HepG2 (cell line): ENCODE results near the gene C11orf21. TPM values are rescaled to one million over a fixed set of nuclear protein-coding genes. Genes with fewer than 3 reads are reported as not detected.

Source experiments
- ATAC-seq: fragments of 200-7000 bp; cut with Tn5 transposase; 3 replicates; pipeline ENCODE4 v1.9.1; 2020; ENCODE audit warnings: mild to moderate bottlenecking, moderate library complexity
- BruUV-seq: library from RNA; stranded (reverse); fragments of 400-500 nt; replicated peaks from 2 replicates; lab custom pipeline; 2021; lab: Mats Ljungman, UMichigan
- CTCF ChIA-PET: fragments of 300-600 bp; formaldehyde crosslinking; extraction: SDS; loops from one replicate; lab custom pipeline; 2021; ENCODE audit warnings: low total read pairs, inconsistent platforms, low intra/inter-chr PET ratio; lab: Yijun Ruan, JAX
- POLR2A ChIA-PET: fragments of 350-600 bp; sonication (Branson Sonifier 250); formaldehyde crosslinking; loops from one replicate; lab custom pipeline; 2020; ENCODE audit warnings: antibody characterized with exemption, inconsistent platforms; lab: Yijun Ruan, JAX
- DNase-seq: peaks from one replicate; pipeline ENCODE4 v3.0.0-alpha.2; 2015; ENCODE audit warnings: low spot score
- FAIRE-seq: peaks from 3 replicates; lab custom pipeline; 2011; peaks lifted over from hg19 to GRCh38; lab: Jason Lieb, UNC
- H2AFZ ChIP-seq: one replicate; pipeline ENCODE4 v1.6.1; 2011; ENCODE audit warnings: low read length, inconsistent platforms
- H3K27ac ChIP-seq: fragments of 300-600 bp; 3 replicates; pipeline ENCODE4 v1.8.0; 2011; ENCODE audit warnings: mixed run types, mild to moderate bottlenecking, mixed read lengths, low read length, inconsistent platforms; ENCODE audit not compliant: insufficient read depth; ENCODE audit errors: extremely low read length
- H3K27me3 ChIP-seq, 2 experiments: fragments of 200-600 bp in 1 of 2; 2 replicates in 1 of 2; 3 replicates in 1 of 2; pipeline versions ENCODE4 v1.6.0 to v1.8.0; 2011; ENCODE audit warnings: low read length in 2 of 2, mild to moderate bottlenecking in 2 of 2, moderate library complexity in 2 of 2, inconsistent platforms in 1 of 2; ENCODE audit not compliant: insufficient read depth in 2 of 2, control insufficient read depth in 1 of 2
- H3K36me3 ChIP-seq, 2 experiments: fragments of 200-600 bp in 1 of 2; replicated peaks in 1 of 2; 2 replicates in 1 of 2; 3 replicates in 1 of 2; pipeline versions ENCODE4 v1.5.1 to v1.8.0; 2011; ENCODE audit warnings: low read length in 2 of 2, inconsistent platforms in 1 of 2; ENCODE audit not compliant: insufficient read depth in 2 of 2, control insufficient read depth in 1 of 2
- H3K4me1 ChIP-seq: 2 replicates; pipeline ENCODE4 v1.5.1; 2012; ENCODE audit warnings: low read length, inconsistent platforms; ENCODE audit not compliant: insufficient read depth
- H3K4me2 ChIP-seq: 2 replicates; pipeline ENCODE4 v1.6.0; 2011; ENCODE audit warnings: low read depth, low read length, inconsistent platforms
- H3K4me3 ChIP-seq, 3 experiments: fragments of 200-600 bp in 1 of 3; sonication (generic), shearing (Covaris generic) in 1 of 3; replicated peaks in 1 of 3; 2 replicates each; pipeline ENCODE4 v1.5.1; 2011 to 2016; ENCODE audit warnings: low read length in 3 of 3, inconsistent platforms in 2 of 3, low read depth in 2 of 3, mild to moderate bottlenecking in 2 of 3, control low read depth in 1 of 3, mixed read lengths in 1 of 3; ENCODE audit not compliant: insufficient read depth in 1 of 3
- H3K79me2 ChIP-seq: one replicate; pipeline ENCODE4 v1.6.1; 2011; ENCODE audit warnings: low read length, inconsistent platforms; ENCODE audit not compliant: insufficient read depth
- H3K9ac ChIP-seq: 2 replicates; pipeline ENCODE4 v1.6.0; 2011; ENCODE audit warnings: mild to moderate bottlenecking, low read depth, low read length, inconsistent platforms; ENCODE audit not compliant: insufficient read depth
- H3K9me3 ChIP-seq: 2 replicates; pipeline ENCODE4 v1.5.1; 2012; ENCODE audit warnings: mild to moderate bottlenecking, low read length
- H4K20me1 ChIP-seq: 2 replicates; pipeline ENCODE4 v1.6.0; 2011; ENCODE audit warnings: inconsistent platforms, mild to moderate bottlenecking, low read length, moderate library complexity; ENCODE audit not compliant: insufficient read depth
- MNT ChIP-seq: fragments of 450-650 bp; IDR thresholded peaks from 2 replicates; pipeline ENCODE4 v1.6.1; 2016
- MXI1 ChIP-seq: IDR thresholded peaks from 3 replicates; pipeline ENCODE4 v1.6.1; 2012; ENCODE audit warnings: low read depth, low read length, inconsistent platforms, borderline replicate concordance
- ZNF549 ChIP-seq: sonication (generic); formaldehyde crosslinking; IDR thresholded peaks from 2 replicates; pipeline ENCODE4 v1.5.0; 2020; ENCODE audit warnings: missing genetic modification reagents
- WGBS: methylation state at CpG from one replicate; pipeline ENCODE4 v1.1.6; 2017; ENCODE audit warnings: low lambda C conversion rate; 5-methylcytosine and 5-hydroxymethylcytosine counted together
- in situ Hi-C: cut with HindIII; loops from 2 replicates; pipeline ENCODE4 v1.10.0; 2017; ENCODE audit warnings: low pct_unique_long_range_greater_than_20kb; ENCODE audit not compliant: extremely low pct_ligation_motif_present
- intact Hi-C: fragments of 100-400 bp; cut with micrococcal nuclease; formaldehyde crosslinking; loops from one replicate; pipeline ENCODE4 v1.10.0; 2022; ENCODE audit not compliant: unreplicated experiment
- polyA plus RNA-seq, 8 experiments: library from polyadenylated mRNA; depleted of rRNA in 3 of 8; stranded (reverse) in 7 of 8; unstranded in 1 of 8; fragments of >200 nt; fragmentation: Illumina TruSeq in 4 of 8; extraction: Trizol in 4 of 8; gene quantifications; 2 replicates each; pipeline versions ENCODE4 v1.2.1 to v1.2.3, GENCODE V29; 2011 to 2016; ENCODE audit warnings: low read depth in 4 of 8, missing spikeins in 1 of 8, mixed read lengths in 1 of 8; ENCODE audit not compliant: insufficient read depth in 1 of 8
- total RNA-seq, 5 experiments: library from RNA; depleted of rRNA; stranded (reverse); fragments of >200 nt; fragmentation: Illumina TruSeq; extraction: Trizol; gene quantifications; 2 replicates each; pipeline ENCODE4 v1.2.3, GENCODE V29; 2016; ENCODE audit warnings: low read depth in 1 of 5

C11orf21 gene
- total and polyA plus RNA-seq, 2 of the 13 experiments (the other 11 are each of a cell fraction or from before 2014, with no cell fraction given), result 0.08 TPM; not detected in 1

- no peak for TF ChIP-seq MXI1
- TF ChIP-seq, all 625 proteins: peak for 0
Measured at GRCh38 chr11:2306452-2306823, 4.7 kb upstream of the C11orf21 start (continued).

GRCh38 chr11:2305788-2306451 is 4.2 kb upstream of the C11orf21 start:
- no peaks in the 10 kb centered on the region for H4K20me1 ChIP-seq
- no peak for DNase-seq
- no TSS peak for BruUV-seq
- peaks cover 24% of the 10 kb centered on the region for H3K4me1 ChIP-seq
- no peaks in the 10 kb centered on the region for H3K36me3 ChIP-seq
- in situ Hi-C loops, result no loop called here
- no peak overlapping the region for H2AFZ ChIP-seq
- TF ChIP-seq ZNF549, result no peak
- TF ChIP-seq MNT, result peak; percentile 46; the same call in 1 of the 2 replicates
- H3K9ac ChIP-seq, result no peak overlapping the region
- ATAC-seq, result no peak
- ChIA-PET CTCF (interaction anchor here (1.1 to 5.7 kb wide), 4 partner anchors 94 to 117 kb away, joined by 3 to 87 read pairs (median 4); partner anchors contain the start of gene TSSC4), POLR2A (interaction anchor here (1.0 to 2.0 kb wide), 2 partner anchors 102 to 114 kb away, joined by 3 to 8 read pairs; no protein-coding TSS in a partner anchor)
- intact Hi-C loops, result no loop called here
- H3K27ac ChIP-seq, result no peak overlapping the region
- H3K9me3 ChIP-seq, result no peaks in the 10 kb centered on the region
- H3K79me2 ChIP-seq, result no peaks in the 10 kb centered on the region
- no peak overlapping the region for H3K4me3 ChIP-seq
- H3K4me2 ChIP-seq, result no peak overlapping the region
- FAIRE-seq, result no peak
- 46% methylated on average over 10 of the region's 12 CpGs for WGBS
- H3K27me3 ChIP-seq, result peaks cover 2 to 15% of the 10 kb centered on the region in 2 experiments; a peak in 3 of 5 replicates
